GM23338 (cell line): ENCODE data around the gene REM2. TPM values are rescaled to one million over a fixed set of nuclear protein-coding genes. Genes with fewer than 3 reads are reported as not detected.

Experiments
- ATAC-seq: fragments of 200-7000 bp; cut with Tn5 transposase; 3 replicates; pipeline ENCODE4 v1.9.1; 2020
- DNase-seq: peaks from one replicate; pipeline ENCODE4 v3.0.0-alpha.2; 2015; ENCODE audit warnings: low spot score
- H2AFZ ChIP-seq: fragments of 200-600 bp; sonication (generic); 2 replicates; pipeline ENCODE4 v1.8.0; 2016; ENCODE audit warnings: antibody characterized with exemption, mild to moderate bottlenecking, moderate library complexity
- H3F3A ChIP-seq: fragments of 200-600 bp; sonication (generic); replicated peaks from 2 replicates; pipeline ENCODE4 v1.8.0; 2017; ENCODE audit warnings: antibody characterized with exemption, mixed run types, low read depth
- H3K27ac ChIP-seq: fragments of 200-600 bp; sonication (generic); 2 replicates; pipeline ENCODE4 v1.6.1; 2016; ENCODE audit warnings: low read depth
- H3K27me3 ChIP-seq: fragments of 200-600 bp; sonication (generic); 2 replicates; pipeline ENCODE4 v1.8.0; 2016; ENCODE audit warnings: mild to moderate bottlenecking, mixed run types, moderate library complexity; ENCODE audit not compliant: insufficient read depth
- H3K36me3 ChIP-seq: fragments of 200-600 bp; sonication (generic); 2 replicates; pipeline ENCODE4 v1.8.0; 2016; ENCODE audit warnings: mild to moderate bottlenecking; ENCODE audit not compliant: insufficient read depth
- H3K4me1 ChIP-seq: fragments of 200-600 bp; sonication (generic); 2 replicates; pipeline ENCODE4 v1.8.0; 2016; ENCODE audit warnings: mild to moderate bottlenecking, moderate library complexity; ENCODE audit not compliant: insufficient read depth
- H3K4me2 ChIP-seq: fragments of 200-600 bp; sonication (generic); 2 replicates; pipeline ENCODE4 v1.7.1; 2017; ENCODE audit warnings: mixed run types
- H3K4me3 ChIP-seq: fragments of 200-600 bp; sonication (generic); 2 replicates; pipeline ENCODE4 v1.6.1; 2016; ENCODE audit warnings: mixed run types
- H3K79me2 ChIP-seq: fragments of 200-600 bp; sonication (generic); replicated peaks from 2 replicates; pipeline ENCODE4 v1.8.0; 2017; ENCODE audit warnings: mild to moderate bottlenecking; ENCODE audit not compliant: insufficient read depth
- H3K9me2 ChIP-seq: fragments of 200-600 bp; sonication (generic); 2 replicates; pipeline ENCODE4 v1.8.0; 2017; ENCODE audit not compliant: insufficient read depth
- H4K20me1 ChIP-seq: fragments of 200-600 bp; sonication (generic); replicated peaks from 2 replicates; pipeline ENCODE4 v1.8.0; 2017; ENCODE audit warnings: mild to moderate bottlenecking; ENCODE audit not compliant: insufficient read depth
- H3K27ac Mint-ChIP-seq: 2 replicates; pipeline ENCODE4 v1.8.0; 2020; ENCODE audit warnings: inconsistent platforms, mild to moderate bottlenecking, moderate library complexity, mixed read lengths
- H3K27me3 Mint-ChIP-seq: 3 replicates; pipeline ENCODE4 v1.8.0; 2022; ENCODE audit warnings: low read depth, mild to moderate bottlenecking, moderate library complexity, mixed read lengths, inconsistent platforms; ENCODE audit not compliant: insufficient read depth, poor library complexity
- H3K36me3 Mint-ChIP-seq: 3 replicates; pipeline ENCODE4 v1.8.0; 2021; ENCODE audit warnings: low read depth, mild to moderate bottlenecking, inconsistent platforms, moderate library complexity, mixed read lengths
- H3K4me1 Mint-ChIP-seq: 3 replicates; pipeline ENCODE4 v1.8.0; 2020; ENCODE audit warnings: mild to moderate bottlenecking, inconsistent platforms, mixed read lengths
- H3K4me3 Mint-ChIP-seq: 3 replicates; pipeline ENCODE4 v1.8.0; 2021; ENCODE audit warnings: moderate library complexity, mild to moderate bottlenecking, inconsistent platforms, mixed read lengths
- H3K9me3 Mint-ChIP-seq: 3 replicates; pipeline ENCODE4 v1.8.0; 2020; ENCODE audit warnings: moderate library complexity, mild to moderate bottlenecking, inconsistent platforms, mixed read lengths
- CREB1 ChIP-seq: fragments of 250-450 bp; sonication (Bioruptor Pico); IDR thresholded peaks from 2 replicates; pipeline ENCODE4 v1.5.0; 2020; ENCODE audit warnings: low read depth, mild to moderate bottlenecking, moderate library complexity
- CTCF ChIP-seq, 2 experiments: fragments of 200-600 bp in 1 of 2; sonication (generic) in 1 of 2; conservative IDR thresholded peaks; 2 replicates each; pipeline versions ENCODE4 v1.5.1 to v1.6.1; 2016 to 2017; ENCODE audit warnings: antibody characterized with exemption in 2 of 2, low read depth in 2 of 2, mild to moderate bottlenecking in 2 of 2, moderate library complexity in 1 of 2
- EZH2 ChIP-seq: fragments of 200-600 bp; sonication (generic); IDR thresholded peaks from one replicate; pipeline ENCODE4 v1.8.0; 2017; ENCODE audit warnings: antibody characterized with exemption, mild to moderate bottlenecking, low read depth; ENCODE audit not compliant: unreplicated experiment
- JUNB ChIP-seq: IDR thresholded peaks from one replicate; pipeline ENCODE4 v1.6.1; 2016; ENCODE audit warnings: antibody characterized with exemption; ENCODE audit not compliant: unreplicated experiment
- NANOG ChIP-seq: IDR thresholded peaks from 2 replicates; pipeline ENCODE4 v1.6.1; 2016; ENCODE audit warnings: antibody characterized with exemption, borderline replicate concordance
- REST ChIP-seq: IDR thresholded peaks from one replicate; pipeline ENCODE4 v1.6.1; 2018; ENCODE audit warnings: antibody characterized with exemption; ENCODE audit not compliant: unreplicated experiment
- ZNF114 ChIP-seq: fragments of 250-450 bp; sonication (Bioruptor Pico); IDR thresholded peaks from 2 replicates; pipeline ENCODE4 v1.5.0; 2020; ENCODE audit warnings: mild to moderate bottlenecking, moderate library complexity
- polyA plus RNA-seq: library from polyadenylated mRNA; unstranded; fragments of >200 nt; fragmentation: Nextera tagmentation; extraction: Ambion mirVana; gene quantifications from 2 replicates; pipeline ENCODE4 v1.2.1, GENCODE V29; 2016
- total RNA-seq: library from RNA; depleted of rRNA; stranded (reverse); fragments of >200 nt; shearing (Covaris generic); gene quantifications from 2 replicates; pipeline ENCODE4 v1.2.3, GENCODE V29; 2014
- TF ChIP-seq, protein P1 (sequence below): fragments of 250-450 bp; sonication (Bioruptor Pico); IDR thresholded peaks from 2 replicates; pipeline ENCODE4 v1.5.0; 2020; ENCODE audit warnings: mild to moderate bottlenecking, moderate library complexity

Gene REM2
- total and polyA plus RNA-seq, 2 experiments from 2014 or later: 0.31 to 2.9 TPM

GRCh38 chr14:22925513-22925912 is 42.5 kb downstream of the REM2 start (continued):
- TF ChIP-seq NANOG: no peak
- no peak for TF ChIP-seq CTCF (conservative IDR thresholded peaks at IDR 0.05; ENCODE audit: low read depth in 2 of 2)
- no peak for TF ChIP-seq REST
- no peak for TF ChIP-seq ZNF114
- no peak for TF ChIP-seq EZH2

GRCh38 chr14:22926316-22926715 is 43.3 kb downstream of the REM2 start:
- Mint-ChIP-seq H3K4me1 (peaks cover 6% of the 10 kb centered on the region; the same call in 2 of the 3 replicates), H3K4me3 (no peak overlapping the region), H3K9me3 (no peaks in the 10 kb centered on the region), H3K27me3 (peaks cover 2% of the 10 kb centered on the region), H3K27ac (no peak overlapping the region), H3K36me3 (peaks cover 59% of the 10 kb centered on the region)
- Histone ChIP-seq H2AFZ (no peak overlapping the region), H3K9me2 (no peaks in the 10 kb centered on the region), H3K27me3 (no peaks in the 10 kb centered on the region), H4K20me1 (peaks cover 3% of the 10 kb centered on the region; the same call in 1 of the 2 replicates), H3K27ac (no peak overlapping the region), H3K4me3 (no peak overlapping the region), H3K4me2 (no peak overlapping the region), H3K79me2 (peaks cover 23% of the 10 kb centered on the region), H3K4me1 (peaks cover 7% of the 10 kb centered on the region), H3F3A (peaks cover 16% of the 10 kb centered on the region), H3K36me3 (peaks cover 50% of the 10 kb centered on the region)
- ATAC-seq (no peak), DNase-seq (no peak)
- TF ChIP-seq, protein P1, sequence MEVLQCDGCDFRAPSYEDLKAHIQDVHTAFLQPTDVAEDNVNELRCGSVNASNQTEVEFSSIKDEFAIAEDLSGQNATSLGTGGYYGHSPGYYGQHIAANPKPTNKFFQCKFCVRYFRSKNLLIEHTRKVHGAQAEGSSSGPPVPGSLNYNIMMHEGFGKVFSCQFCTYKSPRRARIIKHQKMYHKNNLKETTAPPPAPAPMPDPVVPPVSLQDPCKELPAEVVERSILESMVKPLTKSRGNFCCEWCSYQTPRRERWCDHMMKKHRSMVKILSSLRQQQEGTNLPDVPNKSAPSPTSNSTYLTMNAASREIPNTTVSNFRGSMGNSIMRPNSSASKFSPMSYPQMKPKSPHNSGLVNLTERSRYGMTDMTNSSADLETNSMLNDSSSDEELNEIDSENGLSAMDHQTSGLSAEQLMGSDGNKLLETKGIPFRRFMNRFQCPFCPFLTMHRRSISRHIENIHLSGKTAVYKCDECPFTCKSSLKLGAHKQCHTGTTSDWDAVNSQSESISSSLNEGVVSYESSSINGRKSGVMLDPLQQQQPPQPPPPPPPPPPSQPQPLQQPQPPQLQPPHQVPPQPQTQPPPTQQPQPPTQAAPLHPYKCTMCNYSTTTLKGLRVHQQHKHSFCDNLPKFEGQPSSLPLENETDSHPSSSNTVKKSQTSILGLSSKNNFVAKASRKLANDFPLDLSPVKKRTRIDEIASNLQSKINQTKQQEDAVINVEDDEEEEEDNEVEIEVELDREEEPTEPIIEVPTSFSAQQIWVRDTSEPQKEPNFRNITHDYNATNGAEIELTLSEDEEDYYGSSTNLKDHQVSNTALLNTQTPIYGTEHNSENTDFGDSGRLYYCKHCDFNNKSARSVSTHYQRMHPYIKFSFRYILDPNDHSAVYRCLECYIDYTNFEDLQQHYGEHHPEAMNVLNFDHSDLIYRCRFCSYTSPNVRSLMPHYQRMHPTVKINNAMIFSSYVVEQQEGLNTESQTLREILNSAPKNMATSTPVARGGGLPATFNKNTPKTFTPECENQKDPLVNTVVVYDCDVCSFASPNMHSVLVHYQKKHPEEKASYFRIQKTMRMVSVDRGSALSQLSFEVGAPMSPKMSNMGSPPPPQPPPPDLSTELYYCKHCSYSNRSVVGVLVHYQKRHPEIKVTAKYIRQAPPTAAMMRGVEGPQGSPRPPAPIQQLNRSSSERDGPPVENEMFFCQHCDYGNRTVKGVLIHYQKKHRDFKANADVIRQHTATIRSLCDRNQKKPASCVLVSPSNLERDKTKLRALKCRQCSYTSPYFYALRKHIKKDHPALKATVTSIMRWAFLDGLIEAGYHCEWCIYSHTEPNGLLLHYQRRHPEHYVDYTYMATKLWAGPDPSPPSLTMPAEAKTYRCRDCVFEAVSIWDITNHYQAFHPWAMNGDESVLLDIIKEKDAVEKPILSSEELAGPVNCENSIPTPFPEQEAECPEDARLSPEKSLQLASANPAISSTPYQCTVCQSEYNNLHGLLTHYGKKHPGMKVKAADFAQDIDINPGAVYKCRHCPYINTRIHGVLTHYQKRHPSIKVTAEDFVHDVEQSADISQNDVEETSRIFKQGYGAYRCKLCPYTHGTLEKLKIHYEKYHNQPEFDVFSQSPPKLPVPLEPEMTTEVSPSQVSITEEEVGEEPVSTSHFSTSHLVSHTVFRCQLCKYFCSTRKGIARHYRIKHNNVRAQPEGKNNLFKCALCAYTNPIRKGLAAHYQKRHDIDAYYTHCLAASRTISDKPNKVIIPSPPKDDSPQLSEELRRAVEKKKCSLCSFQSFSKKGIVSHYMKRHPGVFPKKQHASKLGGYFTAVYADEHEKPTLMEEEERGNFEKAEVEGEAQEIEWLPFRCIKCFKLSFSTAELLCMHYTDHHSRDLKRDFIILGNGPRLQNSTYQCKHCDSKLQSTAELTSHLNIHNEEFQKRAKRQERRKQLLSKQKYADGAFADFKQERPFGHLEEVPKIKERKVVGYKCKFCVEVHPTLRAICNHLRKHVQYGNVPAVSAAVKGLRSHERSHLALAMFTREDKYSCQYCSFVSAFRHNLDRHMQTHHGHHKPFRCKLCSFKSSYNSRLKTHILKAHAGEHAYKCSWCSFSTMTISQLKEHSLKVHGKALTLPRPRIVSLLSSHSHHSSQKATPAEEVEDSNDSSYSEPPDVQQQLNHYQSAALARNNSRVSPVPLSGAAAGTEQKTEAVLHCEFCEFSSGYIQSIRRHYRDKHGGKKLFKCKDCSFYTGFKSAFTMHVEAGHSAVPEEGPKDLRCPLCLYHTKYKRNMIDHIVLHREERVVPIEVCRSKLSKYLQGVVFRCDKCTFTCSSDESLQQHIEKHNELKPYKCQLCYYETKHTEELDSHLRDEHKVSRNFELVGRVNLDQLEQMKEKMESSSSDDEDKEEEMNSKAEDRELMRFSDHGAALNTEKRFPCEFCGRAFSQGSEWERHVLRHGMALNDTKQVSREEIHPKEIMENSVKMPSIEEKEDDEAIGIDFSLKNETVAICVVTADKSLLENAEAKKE (CRISPR knock-in tag): no peak
- TF ChIP-seq EZH2: no peak
- TF ChIP-seq CREB1 (CRISPR knock-in tag): no peak
- no peak for TF ChIP-seq JUNB
- no peak for TF ChIP-seq ZNF114
- TF ChIP-seq NANOG: no peak
- TF ChIP-seq CTCF (conservative IDR thresholded peaks at IDR 0.05; ENCODE audit: low read depth in 2 of 2): no peak
